A549 treated with GW870086 at 1 μM for 4 hours (cell line): ENCODE measurements around the gene NUTM2F. TPM values are rescaled to one million over a fixed set of nuclear protein-coding genes. Genes with fewer than 3 reads are reported as not detected.

Experiments
- total RNA-seq: library from RNA; stranded (reverse); fragments of 200-300 nt; extraction: Qiagen RNA extraction; gene quantifications from 5 replicates; pipeline ENCODE4 v1.2.3, GENCODE V29; 2022; ENCODE audit warnings: low read depth

Gene NUTM2F
- total RNA-seq: not detected in 5 replicates

GRCh38 chr9:94328544-94328943 is at the start of gene NUTM2F:
Gene NUTM2F (minus strand): TSS chr9:94328644. CDS start chr9:94328623, 21 bp downstream.

Other genes with a start within 250 kb of the NUTM2F start
- 3.1 to 4.4 TPM (median 4.4 TPM) in 5 replicates for gene PTPDC1, start 244.2 kb downstream of the NUTM2F start, total RNA-seq
- 1.3 to 2.1 TPM (median 1.9 TPM) in 5 replicates for gene ZNF169, start 69.3 kb downstream of the NUTM2F start, total RNA-seq
- 0.31 to 0.90 TPM (median 0.67 TPM) in 5 replicates for gene PCAT7, start 226.4 kb upstream of the NUTM2F start, total RNA-seq